HS-27A (cell line): ENCODE measurements around the gene CCIN.

ENCODE experiments used
- DNase-seq: peaks from one replicate; pipeline ENCODE4 v3.0.0-alpha.2; 2012; ENCODE audit warnings: low read depth, missing footprints

The CCIN gene

GRCh38 chr9:36190388-36191289 lies 21.5 kb downstream of the CCIN start, which contains the start of gene CLTA:
TSS of gene CLTA (plus strand) at chr9:36190921. CDS start at chr9:36191057, 136 bp downstream.
- DNase-seq: peak; percentile 99

GRCh38 chr9:36191290-36191645 lies 22.1 kb downstream of the CCIN start:
- no peak for DNase-seq

GRCh38 chr9:36191686-36192085 lies 22.5 kb downstream of the CCIN start:
- DNase-seq: no peak

GRCh38 chr9:36192196-36192595 lies 23.0 kb downstream of the CCIN start:
- DNase-seq: no peak

GRCh38 chr9:36193023-36193422 lies 23.8 kb downstream of the CCIN start:
- DNase-seq: no peak

- no peak for DNase-seq
Observed at GRCh38 chr9:36194326-36195000, 25.3 kb downstream of the CCIN start.

GRCh38 chr9:36204906-36205547 lies 35.8 kb downstream of the CCIN start:
- DNase-seq: no peak

GRCh38 chr9:36207016-36207415 lies 37.8 kb downstream of the CCIN start:
- no peak for DNase-seq

- DNase-seq: no peak
Observed at GRCh38 chr9:36207546-36208012, 38.4 kb downstream of the CCIN start.

- DNase-seq: no peak
Observed at GRCh38 chr9:36208521-36209253, 39.5 kb downstream of the CCIN start.

GRCh38 chr9:36210722-36211121 lies 41.5 kb downstream of the CCIN start:
- no peak for DNase-seq

- DNase-seq: no peak
Observed at GRCh38 chr9:36211510-36211909, 42.3 kb downstream of the CCIN start.

- no peak for DNase-seq
Observed at GRCh38 chr9:36213387-36213786, 44.2 kb downstream of the CCIN start.

- DNase-seq: no peak
Observed at GRCh38 chr9:36213989-36214388, 44.8 kb downstream of the CCIN start.

GRCh38 chr9:36214571-36214970 lies 45.4 kb downstream of the CCIN start:
- no peak for DNase-seq

- no peak for DNase-seq
Observed at GRCh38 chr9:36217256-36217968, 48.2 kb downstream of the CCIN start.

- no peak for DNase-seq
Observed at GRCh38 chr9:36218011-36218410, 48.8 kb downstream of the CCIN start.

GRCh38 chr9:36218411-36218901 lies 49.3 kb downstream of the CCIN start:
- DNase-seq: no peak
